K562 (cell line): Measurements from ENCODE around the gene IFNGR2. TPM values are rescaled to one million over a fixed set of nuclear protein-coding genes. Genes with fewer than 3 reads are reported as not detected.

Experiments
- BMI1 ChIP-seq: fragments of 150-350 bp; IDR thresholded peaks from 2 replicates; pipeline ENCODE4 v1.6.1; 2014; ENCODE audit warnings: low read length
- FIP1L1 ChIP-seq: fragments of 200-400 bp; formaldehyde crosslinking; IDR thresholded peaks from 2 replicates; pipeline ENCODE4 v1.6.1; 2018; ENCODE audit warnings: mild to moderate bottlenecking, low read depth, low read length; ENCODE audit not compliant: poor library complexity, severe bottlenecking
- HDGF ChIP-seq: fragments of 450-650 bp; IDR thresholded peaks from 2 replicates; pipeline ENCODE4 v1.6.1; 2016
- HEY1 ChIP-seq: fragments of 250-450 bp; sonication (Bioruptor Pico); IDR thresholded peaks from 2 replicates; pipeline ENCODE4 v1.5.0; 2020; ENCODE audit warnings: mild to moderate bottlenecking, moderate library complexity, borderline replicate concordance
- IFI16 ChIP-seq: fragments of 250-450 bp; sonication (Bioruptor Pico); IDR thresholded peaks from 2 replicates; pipeline ENCODE4 v2.1.2; 2022; ENCODE audit warnings: mild to moderate bottlenecking, inconsistent platforms
- LEF1 ChIP-seq: fragments of 450-650 bp; IDR thresholded peaks from 2 replicates; pipeline ENCODE4 v1.6.1; 2016; ENCODE audit warnings: mild to moderate bottlenecking
- NCOA1 ChIP-seq: fragments of 450-650 bp; IDR thresholded peaks from 2 replicates; pipeline ENCODE4 v1.6.1; 2016; ENCODE audit warnings: low read depth
- RBFOX2 ChIP-seq: fragments of 200-400 bp; formaldehyde crosslinking; IDR thresholded peaks from 2 replicates; pipeline ENCODE4 v1.6.1; 2017; ENCODE audit warnings: low read depth, mild to moderate bottlenecking, low read length, moderate library complexity
- RBM34 ChIP-seq: fragments of 200-400 bp; formaldehyde crosslinking; IDR thresholded peaks from 2 replicates; pipeline ENCODE4 v1.6.1; 2018; ENCODE audit warnings: low read length, borderline replicate concordance; ENCODE audit not compliant: insufficient read depth
- SFPQ ChIP-seq: fragments of 200-400 bp; formaldehyde crosslinking; IDR thresholded peaks from 2 replicates; pipeline ENCODE4 v1.6.1; 2017; ENCODE audit warnings: mild to moderate bottlenecking, low read depth, low read length, moderate library complexity
- ZBTB26 ChIP-seq: fragments of 450-650 bp; formaldehyde crosslinking; IDR thresholded peaks from 2 replicates; pipeline ENCODE4 v1.4.0; 2022; ENCODE audit warnings: missing genetic modification characterization
- ZNF134 ChIP-seq: fragments of 250-450 bp; sonication (Bioruptor Pico); conservative IDR thresholded peaks from 2 replicates; pipeline ENCODE4 v1.4.0; 2020
- ZNF398 ChIP-seq: fragments of 250-450 bp; sonication (Bioruptor Pico); IDR thresholded peaks from 2 replicates; pipeline ENCODE4 v1.8.0; 2021; ENCODE audit warnings: moderate library complexity, mild to moderate bottlenecking, inconsistent platforms
- polyA plus RNA-seq, 8 experiments: library from polyadenylated mRNA; depleted of rRNA in 4 of 8; stranded (reverse) in 5 of 8; unstranded in 3 of 8; fragments of >200 nt; fragmentation: Nextera tagmentation in 2 of 8; fragmentation: Illumina TruSeq in 1 of 8; extraction: Ambion mirVana in 2 of 8; extraction: Trizol in 1 of 8; gene quantifications; 2 replicates each; pipeline versions ENCODE4 v1.2.1 to v1.2.3, GENCODE V29; 2011 to 2014; ENCODE audit warnings: inconsistent platforms in 1 of 8, missing spikeins in 1 of 8
- total RNA-seq, 7 experiments: library from RNA; depleted of rRNA in 6 of 7; stranded (reverse); fragments of >200 nt in 6 of 7; fragmentation: Illumina TruSeq in 2 of 7; extraction: Trizol in 2 of 7; gene quantifications; 2 replicates each; pipeline versions ENCODE4 v1.2.1 to v1.2.3, GENCODE V29; 2011 to 2021; ENCODE audit warnings: low replicate concordance in 1 of 7
- TF ChIP-seq, protein P1 (sequence below): sonication (generic); formaldehyde crosslinking; IDR thresholded peaks from 2 replicates; pipeline ENCODE4 v1.8.0; 2022; ENCODE audit warnings: missing genetic modification reagents, mild to moderate bottlenecking, borderline replicate concordance
- TF ChIP-seq, protein P2 (sequence below): fragments of 450-650 bp; IDR thresholded peaks from 2 replicates; pipeline ENCODE4 v1.6.1; 2016; ENCODE audit warnings: mild to moderate bottlenecking
- TF ChIP-seq, protein P3 (sequence below), 2 experiments: fragments of 450-650 bp in 1 of 2; sonication (generic) in 1 of 2; formaldehyde crosslinking; conservative IDR thresholded peaks; 2 replicates each; pipeline versions ENCODE4 v1.4.0 to v1.8.1; 2020 to 2022; ENCODE audit warnings: mild to moderate bottlenecking in 1 of 2, missing genetic modification reagents in 1 of 2

IFNGR2 gene
- total and polyA plus RNA-seq, 9 of the 15 experiments (the other 6 are each of a cell fraction or from before 2014, with no cell fraction given), result 6.7 to 58.0 (median 28.5) TPM

DNA sequence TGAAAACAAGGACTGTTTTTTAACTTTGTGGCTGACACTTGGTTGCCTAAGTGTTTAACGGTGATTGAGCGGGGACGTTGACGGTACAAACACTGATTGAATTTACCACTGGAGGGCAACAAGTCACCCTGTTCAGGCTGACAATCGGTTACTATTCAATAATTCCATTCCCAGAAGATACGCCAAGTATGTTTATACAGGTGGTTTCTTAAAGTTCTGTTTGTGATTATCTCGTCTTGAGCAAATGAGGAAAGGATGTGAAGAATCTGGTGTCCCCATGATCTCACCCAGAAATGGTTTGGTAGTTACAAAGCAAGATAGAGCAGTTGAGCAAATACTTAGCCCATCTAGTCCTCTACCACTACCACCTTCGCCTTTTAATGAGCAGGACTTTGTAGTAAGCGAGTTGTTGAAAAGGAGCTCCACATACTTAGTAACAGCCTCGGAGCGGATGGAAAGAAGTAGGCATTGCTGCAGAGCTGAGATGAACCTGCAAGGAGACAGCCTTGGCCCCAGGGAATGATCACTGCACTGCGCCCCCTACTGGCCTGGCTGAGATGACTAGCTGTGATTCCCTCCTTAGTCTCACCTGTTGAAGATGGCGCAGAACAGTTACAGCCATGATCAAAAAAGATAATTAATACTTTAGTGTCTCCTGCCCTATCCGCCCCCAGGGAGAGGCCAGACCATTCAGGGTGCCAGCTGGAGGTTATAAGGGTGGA, 42.2 kb upstream of the IFNGR2 start (continued):
- TF ChIP-seq RBM34, result no peak
- TF ChIP-seq, protein P1, sequence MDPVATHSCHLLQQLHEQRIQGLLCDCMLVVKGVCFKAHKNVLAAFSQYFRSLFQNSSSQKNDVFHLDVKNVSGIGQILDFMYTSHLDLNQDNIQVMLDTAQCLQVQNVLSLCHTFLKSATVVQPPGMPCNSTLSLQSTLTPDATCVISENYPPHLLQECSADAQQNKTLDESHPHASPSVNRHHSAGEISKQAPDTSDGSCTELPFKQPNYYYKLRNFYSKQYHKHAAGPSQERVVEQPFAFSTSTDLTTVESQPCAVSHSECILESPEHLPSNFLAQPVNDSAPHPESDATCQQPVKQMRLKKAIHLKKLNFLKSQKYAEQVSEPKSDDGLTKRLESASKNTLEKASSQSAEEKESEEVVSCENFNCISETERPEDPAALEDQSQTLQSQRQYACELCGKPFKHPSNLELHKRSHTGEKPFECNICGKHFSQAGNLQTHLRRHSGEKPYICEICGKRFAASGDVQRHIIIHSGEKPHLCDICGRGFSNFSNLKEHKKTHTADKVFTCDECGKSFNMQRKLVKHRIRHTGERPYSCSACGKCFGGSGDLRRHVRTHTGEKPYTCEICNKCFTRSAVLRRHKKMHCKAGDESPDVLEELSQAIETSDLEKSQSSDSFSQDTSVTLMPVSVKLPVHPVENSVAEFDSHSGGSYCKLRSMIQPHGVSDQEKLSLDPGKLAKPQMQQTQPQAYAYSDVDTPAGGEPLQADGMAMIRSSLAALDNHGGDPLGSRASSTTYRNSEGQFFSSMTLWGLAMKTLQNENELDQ (CRISPR knock-in tag), result no peak
- TF ChIP-seq LEF1, result no peak
- no peak for TF ChIP-seq HDGF
- TF ChIP-seq, protein P2, sequence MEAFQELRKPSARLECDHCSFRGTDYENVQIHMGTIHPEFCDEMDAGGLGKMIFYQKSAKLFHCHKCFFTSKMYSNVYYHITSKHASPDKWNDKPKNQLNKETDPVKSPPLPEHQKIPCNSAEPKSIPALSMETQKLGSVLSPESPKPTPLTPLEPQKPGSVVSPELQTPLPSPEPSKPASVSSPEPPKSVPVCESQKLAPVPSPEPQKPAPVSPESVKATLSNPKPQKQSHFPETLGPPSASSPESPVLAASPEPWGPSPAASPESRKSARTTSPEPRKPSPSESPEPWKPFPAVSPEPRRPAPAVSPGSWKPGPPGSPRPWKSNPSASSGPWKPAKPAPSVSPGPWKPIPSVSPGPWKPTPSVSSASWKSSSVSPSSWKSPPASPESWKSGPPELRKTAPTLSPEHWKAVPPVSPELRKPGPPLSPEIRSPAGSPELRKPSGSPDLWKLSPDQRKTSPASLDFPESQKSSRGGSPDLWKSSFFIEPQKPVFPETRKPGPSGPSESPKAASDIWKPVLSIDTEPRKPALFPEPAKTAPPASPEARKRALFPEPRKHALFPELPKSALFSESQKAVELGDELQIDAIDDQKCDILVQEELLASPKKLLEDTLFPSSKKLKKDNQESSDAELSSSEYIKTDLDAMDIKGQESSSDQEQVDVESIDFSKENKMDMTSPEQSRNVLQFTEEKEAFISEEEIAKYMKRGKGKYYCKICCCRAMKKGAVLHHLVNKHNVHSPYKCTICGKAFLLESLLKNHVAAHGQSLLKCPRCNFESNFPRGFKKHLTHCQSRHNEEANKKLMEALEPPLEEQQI, result no peak
- no peak for TF ChIP-seq NCOA1
- TF ChIP-seq IFI16 (CRISPR knock-in tag), result no peak
- TF ChIP-seq RBFOX2, result no peak
- no peak for TF ChIP-seq ZNF398 (CRISPR knock-in tag)
- peak; percentile 3; the same call in 1 of the 2 replicates for TF ChIP-seq ZBTB26 (CRISPR knock-in tag)
- TF ChIP-seq BMI1, result no peak
- TF ChIP-seq, protein P3, sequence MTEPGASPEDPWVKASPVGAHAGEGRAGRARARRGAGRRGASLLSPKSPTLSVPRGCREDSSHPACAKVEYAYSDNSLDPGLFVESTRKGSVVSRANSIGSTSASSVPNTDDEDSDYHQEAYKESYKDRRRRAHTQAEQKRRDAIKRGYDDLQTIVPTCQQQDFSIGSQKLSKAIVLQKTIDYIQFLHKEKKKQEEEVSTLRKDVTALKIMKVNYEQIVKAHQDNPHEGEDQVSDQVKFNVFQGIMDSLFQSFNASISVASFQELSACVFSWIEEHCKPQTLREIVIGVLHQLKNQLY (CRISPR knock-in tag; conservative IDR thresholded peaks at IDR 0.05), result no peak
- TF ChIP-seq SFPQ, result no peak
- no peak for TF ChIP-seq FIP1L1
- TF ChIP-seq HEY1, result no peak
- no peak for TF ChIP-seq ZNF134
